Hepatocyte (in vitro differentiated cells): ENCODE data around the gene MBNL3. TPM values are rescaled to one million over a fixed set of nuclear protein-coding genes. Genes with fewer than 3 reads are reported as not detected.

ENCODE experiments used
- DNase-seq: peaks from one replicate; pipeline ENCODE4 v3.0.0-alpha.2; 2016; ENCODE audit warnings: low spot score
- H2AFZ ChIP-seq: fragments of 200-600 bp; sonication (generic); 2 replicates; pipeline ENCODE4 v1.6.0; 2016; ENCODE audit warnings: antibody characterized with exemption, mild to moderate bottlenecking
- H3K27ac ChIP-seq: fragments of 200-600 bp; sonication (generic); 2 replicates; pipeline ENCODE4 v1.5.1; 2016; ENCODE audit warnings: mild to moderate bottlenecking
- H3K27me3 ChIP-seq: fragments of 200-600 bp; sonication (generic); 2 replicates; pipeline ENCODE4 v1.6.1; 2016
- H3K36me3 ChIP-seq: fragments of 200-600 bp; sonication (generic); replicated peaks from 2 replicates; pipeline ENCODE4 v1.5.1; 2016; ENCODE audit warnings: low read depth; ENCODE audit not compliant: insufficient read depth
- H3K4me1 ChIP-seq: fragments of 200-600 bp; sonication (generic); 2 replicates; pipeline ENCODE4 v1.5.1; 2016; ENCODE audit warnings: mild to moderate bottlenecking, moderate library complexity; ENCODE audit not compliant: insufficient read depth
- H3K4me2 ChIP-seq: fragments of 200-600 bp; sonication (generic); 2 replicates; pipeline ENCODE4 v1.6.0; 2016
- H3K4me3 ChIP-seq: fragments of 200-600 bp; sonication (generic); 2 replicates; pipeline ENCODE4 v1.5.1; 2016; ENCODE audit warnings: mild to moderate bottlenecking
- H3K79me2 ChIP-seq: fragments of 200-600 bp; sonication (generic); 2 replicates; pipeline ENCODE4 v1.6.0; 2017; ENCODE audit warnings: mild to moderate bottlenecking
- H3K9me2 ChIP-seq: fragments of 200-600 bp; sonication (generic); replicated peaks from 2 replicates; pipeline ENCODE4 v1.6.0; 2017; ENCODE audit warnings: mild to moderate bottlenecking; ENCODE audit not compliant: insufficient read depth
- H3K9me3 ChIP-seq: fragments of 200-600 bp; sonication (generic); 2 replicates; pipeline ENCODE4 v1.5.1; 2016; ENCODE audit warnings: low read depth, mild to moderate bottlenecking
- H4K20me1 ChIP-seq: fragments of 200-600 bp; sonication (generic); 2 replicates; pipeline ENCODE4 v1.6.0; 2016; ENCODE audit warnings: mild to moderate bottlenecking; ENCODE audit not compliant: insufficient read depth, poor library complexity, severe bottlenecking
- EZH2 ChIP-seq: fragments of 200-600 bp; sonication (generic); IDR thresholded peaks from 2 replicates; pipeline ENCODE4 v1.6.1; 2016; ENCODE audit warnings: antibody characterized with exemption, mild to moderate bottlenecking, borderline replicate concordance
- EZH2phosphoT487 ChIP-seq: fragments of 200-600 bp; sonication (generic); IDR thresholded peaks from one replicate; pipeline ENCODE4 v1.6.1; 2018; ENCODE audit warnings: antibody characterized with exemption, mild to moderate bottlenecking, low read depth, moderate library complexity; ENCODE audit not compliant: unreplicated experiment, severe bottlenecking
- WGBS: methylation state at CpG from one replicate; pipeline ENCODE4 v1.1.6; 2016; ENCODE audit warnings: low lambda C conversion rate; ENCODE audit errors: missing lambda C conversion rate; 5-methylcytosine and 5-hydroxymethylcytosine counted together
- polyA plus RNA-seq: library from polyadenylated mRNA; unstranded; fragments of >200 nt; fragmentation: Nextera tagmentation; extraction: Ambion mirVana; gene quantifications from 2 replicates; pipeline ENCODE4 v1.2.1, GENCODE V29; 2016
- total RNA-seq: library from RNA; depleted of rRNA; stranded (reverse); fragments of >200 nt; gene quantifications from 2 replicates; pipeline ENCODE4 v1.2.3, GENCODE V29; 2014
- TF ChIP-seq, protein P1 (sequence below): fragments of 200-600 bp; sonication (generic); IDR thresholded peaks from 2 replicates; pipeline ENCODE4 v1.5.1; 2016; ENCODE audit warnings: antibody characterized with exemption, mild to moderate bottlenecking; ENCODE audit not compliant: poor library complexity

MBNL3 gene
- total and polyA plus RNA-seq, 2 experiments from 2014 or later: 9.6 to 90.5 TPM

DNA sequence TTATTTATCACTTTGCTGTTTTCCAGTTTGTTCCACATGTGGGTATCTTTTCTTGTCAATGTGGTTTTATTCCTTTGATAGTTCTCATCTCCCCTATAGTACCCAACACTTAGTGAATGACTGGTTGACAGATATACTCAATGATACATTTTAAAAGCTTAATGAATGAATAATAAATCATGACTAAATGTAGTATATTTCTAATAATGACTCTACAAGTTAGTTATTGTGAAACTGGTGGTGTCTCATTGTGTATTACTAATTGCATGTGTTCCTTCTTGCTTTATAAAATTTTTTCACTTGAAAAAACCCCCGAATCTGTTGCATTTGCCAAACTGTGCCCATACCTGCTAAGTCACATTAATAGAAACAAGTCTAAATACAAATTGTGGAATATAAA, 95.4 kb downstream of the MBNL3 start:
- Histone ChIP-seq H3K4me1 (peaks cover 17% of the 10 kb centered on the region), H3K4me3 (no peak overlapping the region), H3K27me3 (no peaks in the 10 kb centered on the region), H3K4me2 (no peak overlapping the region), H2AFZ (no peak overlapping the region), H3K27ac (no peak overlapping the region), H3K36me3 (no peaks in the 10 kb centered on the region), H3K9me3 (no peaks in the 10 kb centered on the region), H4K20me1 (no peaks in the 10 kb centered on the region), H3K79me2 (no peaks in the 10 kb centered on the region), H3K9me2 (no peaks in the 10 kb centered on the region)
- TF ChIP-seq, protein P1, sequence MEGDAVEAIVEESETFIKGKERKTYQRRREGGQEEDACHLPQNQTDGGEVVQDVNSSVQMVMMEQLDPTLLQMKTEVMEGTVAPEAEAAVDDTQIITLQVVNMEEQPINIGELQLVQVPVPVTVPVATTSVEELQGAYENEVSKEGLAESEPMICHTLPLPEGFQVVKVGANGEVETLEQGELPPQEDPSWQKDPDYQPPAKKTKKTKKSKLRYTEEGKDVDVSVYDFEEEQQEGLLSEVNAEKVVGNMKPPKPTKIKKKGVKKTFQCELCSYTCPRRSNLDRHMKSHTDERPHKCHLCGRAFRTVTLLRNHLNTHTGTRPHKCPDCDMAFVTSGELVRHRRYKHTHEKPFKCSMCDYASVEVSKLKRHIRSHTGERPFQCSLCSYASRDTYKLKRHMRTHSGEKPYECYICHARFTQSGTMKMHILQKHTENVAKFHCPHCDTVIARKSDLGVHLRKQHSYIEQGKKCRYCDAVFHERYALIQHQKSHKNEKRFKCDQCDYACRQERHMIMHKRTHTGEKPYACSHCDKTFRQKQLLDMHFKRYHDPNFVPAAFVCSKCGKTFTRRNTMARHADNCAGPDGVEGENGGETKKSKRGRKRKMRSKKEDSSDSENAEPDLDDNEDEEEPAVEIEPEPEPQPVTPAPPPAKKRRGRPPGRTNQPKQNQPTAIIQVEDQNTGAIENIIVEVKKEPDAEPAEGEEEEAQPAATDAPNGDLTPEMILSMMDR: no peak
- TF ChIP-seq EZH2: no peak
- TF ChIP-seq EZH2phosphoT487: no peak
- 77% methylated on average over 1 of the region's 1 CpG for WGBS
- DNase-seq: no peak

DNA sequence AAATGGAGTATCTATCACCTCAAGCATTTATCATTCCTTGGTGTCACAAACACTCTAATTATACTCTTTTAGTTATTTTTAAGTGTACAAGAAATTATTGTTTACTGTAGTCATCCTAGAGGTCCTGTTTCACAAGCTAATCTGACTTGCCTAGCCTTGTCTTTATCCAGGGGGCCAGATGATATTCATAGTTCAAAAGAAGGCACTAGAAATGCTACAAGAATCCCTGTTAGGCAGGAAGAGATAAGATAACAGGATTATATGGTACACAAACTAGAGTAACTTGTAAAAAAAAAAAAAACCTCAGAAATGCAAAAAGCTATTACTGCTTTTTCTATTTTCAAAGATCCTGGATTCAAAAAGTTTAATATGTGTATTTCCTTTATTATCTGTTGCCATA, 95.8 kb downstream of the MBNL3 start:
- no peak overlapping the region for H3K27ac ChIP-seq
- no peaks in the 10 kb centered on the region for H3K79me2 ChIP-seq
- no peaks in the 10 kb centered on the region for H4K20me1 ChIP-seq
- H3K4me2 ChIP-seq: no peak overlapping the region
- H2AFZ ChIP-seq: no peak overlapping the region
- TF ChIP-seq, protein P1: no peak
- TF ChIP-seq EZH2 (no peak), EZH2phosphoT487 (no peak)
- no peak overlapping the region for H3K4me3 ChIP-seq
- H3K36me3 ChIP-seq: no peaks in the 10 kb centered on the region
- peaks cover 17% of the 10 kb centered on the region for H3K4me1 ChIP-seq
- no peaks in the 10 kb centered on the region for H3K9me2 ChIP-seq
- no peaks in the 10 kb centered on the region for H3K9me3 ChIP-seq
- no peaks in the 10 kb centered on the region for H3K27me3 ChIP-seq
- DNase-seq: no peak

DNA sequence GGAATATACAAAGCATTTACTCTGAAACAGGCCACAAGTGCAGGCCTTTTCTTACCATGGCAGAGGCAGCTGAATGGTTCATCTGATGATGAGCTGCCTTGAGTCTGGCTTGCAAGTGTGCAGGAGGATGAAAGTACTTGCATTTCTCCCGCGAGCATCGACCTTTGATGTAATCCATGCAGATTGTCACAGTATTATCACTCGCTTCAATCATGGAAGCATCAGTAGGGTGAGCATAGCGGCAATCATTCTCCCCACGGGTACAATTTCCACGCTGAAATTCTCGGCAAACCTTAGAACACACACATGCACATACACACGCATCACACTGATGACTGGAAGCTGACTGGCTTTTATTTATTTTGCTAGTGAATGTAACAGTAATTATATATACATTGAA, 98.0 kb downstream of the MBNL3 start:
- Histone ChIP-seq H3K27ac (no peak overlapping the region), H3K4me3 (no peak overlapping the region), H3K4me2 (no peak overlapping the region), H3K79me2 (no peaks in the 10 kb centered on the region), H4K20me1 (no peaks in the 10 kb centered on the region), H2AFZ (no peak overlapping the region), H3K36me3 (no peaks in the 10 kb centered on the region), H3K9me2 (no peaks in the 10 kb centered on the region), H3K4me1 (peaks cover 17% of the 10 kb centered on the region), H3K9me3 (no peaks in the 10 kb centered on the region), H3K27me3 (no peaks in the 10 kb centered on the region)
- 72% methylated on average over 9 of the region's 9 CpGs for WGBS
- DNase-seq: no peak
- TF ChIP-seq EZH2 (no peak), EZH2phosphoT487 (no peak)
- TF ChIP-seq, protein P1: no peak

DNA sequence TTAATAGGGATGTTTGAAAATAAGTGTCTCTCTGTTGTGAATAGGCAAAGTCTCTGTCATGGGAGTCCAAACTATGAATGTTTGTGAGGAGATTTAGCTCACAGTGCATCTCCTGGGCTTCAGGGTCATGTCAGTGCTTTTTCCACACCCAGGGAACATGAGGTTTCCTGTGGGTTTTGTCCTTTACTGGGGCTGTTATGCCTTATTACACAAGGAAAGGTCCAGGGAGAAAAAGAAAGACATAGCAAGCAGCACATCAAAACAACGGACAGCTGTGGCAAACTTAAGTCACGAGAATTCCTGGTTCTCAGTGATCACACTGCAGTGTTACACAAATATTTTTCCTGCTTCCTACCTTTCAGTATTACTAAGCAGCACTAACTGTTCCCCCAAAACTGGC, 99.4 kb downstream of the MBNL3 start:
- no peaks in the 10 kb centered on the region for H3K36me3 ChIP-seq
- no peak overlapping the region for H2AFZ ChIP-seq
- TF ChIP-seq, protein P1: no peak
- TF ChIP-seq EZH2 (no peak), EZH2phosphoT487 (no peak)
- no peaks in the 10 kb centered on the region for H3K9me3 ChIP-seq
- no peaks in the 10 kb centered on the region for H3K9me2 ChIP-seq
- H4K20me1 ChIP-seq: no peaks in the 10 kb centered on the region
- no peaks in the 10 kb centered on the region for H3K79me2 ChIP-seq
- H3K27me3 ChIP-seq: no peaks in the 10 kb centered on the region
- H3K27ac ChIP-seq: no peak overlapping the region
- no peak overlapping the region for H3K4me3 ChIP-seq
- H3K4me2 ChIP-seq: no peak overlapping the region
- no peak for DNase-seq
- WGBS: 75% methylated on average over 2 of the region's 2 CpGs
- peaks cover 7% of the 10 kb centered on the region for H3K4me1 ChIP-seq
